Loucy (cell line): ENCODE results near the gene CRTAC1.

Experiments
- H2AFZ ChIP-seq: fragments of 200-600 bp; sonication (generic); 2 replicates; pipeline ENCODE4 v1.6.0; 2016; ENCODE audit warnings: antibody characterized with exemption, mild to moderate bottlenecking, low read length, moderate library complexity
- H3F3A ChIP-seq: fragments of 200-600 bp; 2 replicates; pipeline ENCODE4 v1.6.0; 2016; ENCODE audit warnings: antibody characterized with exemption, low read depth, mild to moderate bottlenecking
- H3K27me3 ChIP-seq: fragments of 200-600 bp; sonication (generic); 2 replicates; pipeline ENCODE4 v1.6.1; 2014; ENCODE audit warnings: low read length, mild to moderate bottlenecking; ENCODE audit not compliant: insufficient read depth, poor library complexity, severe bottlenecking
- H3K36me3 ChIP-seq: fragments of 200-600 bp; sonication (generic); 2 replicates; pipeline ENCODE4 v1.6.1; 2016; ENCODE audit warnings: low read length; ENCODE audit not compliant: insufficient read depth
- H3K4me1 ChIP-seq: fragments of 200-600 bp; sonication (generic); 2 replicates; pipeline ENCODE4 v1.5.1; 2014; ENCODE audit warnings: low read length, mild to moderate bottlenecking; ENCODE audit not compliant: insufficient read depth, poor library complexity, severe bottlenecking
- H3K4me2 ChIP-seq: fragments of 200-600 bp; sonication (generic); 2 replicates; pipeline ENCODE4 v1.6.0; 2014; ENCODE audit warnings: antibody characterized with exemption, low read length, low read depth, mild to moderate bottlenecking; ENCODE audit not compliant: poor library complexity, severe bottlenecking
- H3K4me3 ChIP-seq: fragments of 200-600 bp; sonication (generic); 2 replicates; pipeline ENCODE4 v1.5.1; 2014; ENCODE audit warnings: low read length, mild to moderate bottlenecking, mixed read lengths; ENCODE audit not compliant: poor library complexity, severe bottlenecking
- H3K79me2 ChIP-seq: fragments of 200-600 bp; sonication (generic); 2 replicates; pipeline ENCODE4 v1.6.1; 2014; ENCODE audit warnings: low read length; ENCODE audit not compliant: insufficient read depth
- H3K9ac ChIP-seq: fragments of 200-600 bp; sonication (generic); 2 replicates; pipeline ENCODE4 v1.6.0; 2014; ENCODE audit warnings: mild to moderate bottlenecking, low read depth, low read length, moderate library complexity; ENCODE audit not compliant: poor library complexity, severe bottlenecking
- H3K9me2 ChIP-seq: fragments of 200-600 bp; sonication (generic); replicated peaks from 2 replicates; pipeline ENCODE4 v1.6.1; 2016; ENCODE audit warnings: low read depth, low read length, mixed read lengths
- H3K9me3 ChIP-seq: fragments of 200-600 bp; sonication (generic); 2 replicates; pipeline ENCODE4 v1.6.1; 2014; ENCODE audit warnings: mild to moderate bottlenecking, antibody characterized with exemption, low read length, low read depth; ENCODE audit not compliant: insufficient read depth
- H4K20me1 ChIP-seq: fragments of 200-600 bp; sonication (generic); 2 replicates; pipeline ENCODE4 v1.6.0; 2014; ENCODE audit warnings: antibody characterized with exemption, low read length, mild to moderate bottlenecking; ENCODE audit not compliant: insufficient read depth, poor library complexity, severe bottlenecking
- EZH2phosphoT487 ChIP-seq: fragments of 200-600 bp; IDR thresholded peaks from 2 replicates; pipeline ENCODE4 v1.6.1; 2018; ENCODE audit warnings: antibody characterized with exemption, mild to moderate bottlenecking, moderate library complexity, borderline replicate concordance
- TF ChIP-seq, protein P1 (sequence below): fragments of 200-600 bp; sonication (generic); conservative IDR thresholded peaks from 2 replicates; pipeline ENCODE4 v1.5.1; 2014; ENCODE audit warnings: mild to moderate bottlenecking, antibody characterized with exemption, low read length

The CRTAC1 gene

GRCh38 chr10:97879241-97879640 lies 151.2 kb downstream of the CRTAC1 start:
- no peaks in the 10 kb centered on the region for H3K36me3 ChIP-seq
- no peaks in the 10 kb centered on the region for H3F3A ChIP-seq
- no peaks in the 10 kb centered on the region for H3K9me2 ChIP-seq
- H3K9ac ChIP-seq: no peak overlapping the region
- H3K9me3 ChIP-seq: no peaks in the 10 kb centered on the region
- no peak overlapping the region for H3K4me2 ChIP-seq
- no peaks in the 10 kb centered on the region for H3K27me3 ChIP-seq
- no peaks in the 10 kb centered on the region for H3K79me2 ChIP-seq
- no peak overlapping the region for H3K4me3 ChIP-seq
- H3K4me1 ChIP-seq: no peaks in the 10 kb centered on the region
- TF ChIP-seq EZH2phosphoT487: no peak
- TF ChIP-seq, protein P1, sequence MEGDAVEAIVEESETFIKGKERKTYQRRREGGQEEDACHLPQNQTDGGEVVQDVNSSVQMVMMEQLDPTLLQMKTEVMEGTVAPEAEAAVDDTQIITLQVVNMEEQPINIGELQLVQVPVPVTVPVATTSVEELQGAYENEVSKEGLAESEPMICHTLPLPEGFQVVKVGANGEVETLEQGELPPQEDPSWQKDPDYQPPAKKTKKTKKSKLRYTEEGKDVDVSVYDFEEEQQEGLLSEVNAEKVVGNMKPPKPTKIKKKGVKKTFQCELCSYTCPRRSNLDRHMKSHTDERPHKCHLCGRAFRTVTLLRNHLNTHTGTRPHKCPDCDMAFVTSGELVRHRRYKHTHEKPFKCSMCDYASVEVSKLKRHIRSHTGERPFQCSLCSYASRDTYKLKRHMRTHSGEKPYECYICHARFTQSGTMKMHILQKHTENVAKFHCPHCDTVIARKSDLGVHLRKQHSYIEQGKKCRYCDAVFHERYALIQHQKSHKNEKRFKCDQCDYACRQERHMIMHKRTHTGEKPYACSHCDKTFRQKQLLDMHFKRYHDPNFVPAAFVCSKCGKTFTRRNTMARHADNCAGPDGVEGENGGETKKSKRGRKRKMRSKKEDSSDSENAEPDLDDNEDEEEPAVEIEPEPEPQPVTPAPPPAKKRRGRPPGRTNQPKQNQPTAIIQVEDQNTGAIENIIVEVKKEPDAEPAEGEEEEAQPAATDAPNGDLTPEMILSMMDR: no peak
- peak overlapping the region; percentile 12; the same call in 1 of the 2 replicates for H2AFZ ChIP-seq
- H4K20me1 ChIP-seq: no peaks in the 10 kb centered on the region

GRCh38 chr10:97876402-97876801 lies 154.0 kb downstream of the CRTAC1 start:
- Histone ChIP-seq H3K4me2 (no peak overlapping the region), H4K20me1 (no peaks in the 10 kb centered on the region), H3K27me3 (no peaks in the 10 kb centered on the region), H3K9me3 (no peaks in the 10 kb centered on the region), H3K4me1 (no peaks in the 10 kb centered on the region), H3K9ac (no peak overlapping the region), H3K9me2 (no peaks in the 10 kb centered on the region), H3K79me2 (no peaks in the 10 kb centered on the region), H3K4me3 (no peak overlapping the region), H3K36me3 (no peaks in the 10 kb centered on the region), H2AFZ (no peak overlapping the region), H3F3A (no peaks in the 10 kb centered on the region)
- no peak for TF ChIP-seq EZH2phosphoT487
- TF ChIP-seq, protein P1: no peak

- Histone ChIP-seq H3K27me3 (no peaks in the 10 kb centered on the region), H4K20me1 (no peaks in the 10 kb centered on the region), H3K4me2 (no peak overlapping the region), H3K4me3 (no peak overlapping the region), H3K9me2 (no peaks in the 10 kb centered on the region), H3K36me3 (no peaks in the 10 kb centered on the region), H3F3A (no peaks in the 10 kb centered on the region), H3K4me1 (no peaks in the 10 kb centered on the region), H3K9ac (no peak overlapping the region), H2AFZ (no peak overlapping the region), H3K9me3 (no peaks in the 10 kb centered on the region), H3K79me2 (no peaks in the 10 kb centered on the region)
- TF ChIP-seq, protein P1: no peak
- no peak for TF ChIP-seq EZH2phosphoT487
These were observed 155.0 kb downstream of the CRTAC1 start for GRCh38 chr10:97875391-97875790.
